ENCODE data around the gene RBMXL2.

DNA sequence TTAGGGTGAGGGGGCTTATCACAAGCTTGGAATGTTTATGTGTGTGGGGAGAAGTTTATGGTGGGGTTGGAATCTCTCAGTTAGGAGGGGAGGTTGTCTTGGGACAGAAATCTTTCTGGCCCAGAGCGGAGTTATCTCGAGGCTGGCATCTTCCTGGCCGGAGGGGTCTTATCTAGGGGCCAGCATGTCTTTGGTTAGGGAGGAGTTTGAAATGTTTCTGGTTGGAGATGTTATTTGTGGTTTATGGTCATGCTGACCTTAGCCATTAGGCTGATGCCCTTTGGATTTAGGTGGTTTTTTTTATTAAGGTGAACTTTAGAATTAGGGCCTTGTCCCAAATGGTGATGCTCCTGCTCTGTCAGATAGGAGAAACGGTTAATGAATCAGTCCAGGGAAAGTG is 7.9 kb upstream of the RBMXL2 start:
- TF ChIP-seq, protein P1, sequence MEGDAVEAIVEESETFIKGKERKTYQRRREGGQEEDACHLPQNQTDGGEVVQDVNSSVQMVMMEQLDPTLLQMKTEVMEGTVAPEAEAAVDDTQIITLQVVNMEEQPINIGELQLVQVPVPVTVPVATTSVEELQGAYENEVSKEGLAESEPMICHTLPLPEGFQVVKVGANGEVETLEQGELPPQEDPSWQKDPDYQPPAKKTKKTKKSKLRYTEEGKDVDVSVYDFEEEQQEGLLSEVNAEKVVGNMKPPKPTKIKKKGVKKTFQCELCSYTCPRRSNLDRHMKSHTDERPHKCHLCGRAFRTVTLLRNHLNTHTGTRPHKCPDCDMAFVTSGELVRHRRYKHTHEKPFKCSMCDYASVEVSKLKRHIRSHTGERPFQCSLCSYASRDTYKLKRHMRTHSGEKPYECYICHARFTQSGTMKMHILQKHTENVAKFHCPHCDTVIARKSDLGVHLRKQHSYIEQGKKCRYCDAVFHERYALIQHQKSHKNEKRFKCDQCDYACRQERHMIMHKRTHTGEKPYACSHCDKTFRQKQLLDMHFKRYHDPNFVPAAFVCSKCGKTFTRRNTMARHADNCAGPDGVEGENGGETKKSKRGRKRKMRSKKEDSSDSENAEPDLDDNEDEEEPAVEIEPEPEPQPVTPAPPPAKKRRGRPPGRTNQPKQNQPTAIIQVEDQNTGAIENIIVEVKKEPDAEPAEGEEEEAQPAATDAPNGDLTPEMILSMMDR (IDR thresholded peaks at IDR 0.05) = no peak
- TF ChIP-seq POLR2A (IDR thresholded peaks at IDR 0.05) = no peak

Measured in right lobe of liver (tissue), 4 donors.